GM21390 (cell line): ENCODE measurements around the gene PCNX2.

ENCODE experiments used
- ATAC-seq: cut with Tn5 transposase; IDR thresholded peaks from one replicate; pipeline ENCODE4 v1.9.1; 2021; ENCODE audit not compliant: unreplicated experiment

PCNX2 gene

DNA sequence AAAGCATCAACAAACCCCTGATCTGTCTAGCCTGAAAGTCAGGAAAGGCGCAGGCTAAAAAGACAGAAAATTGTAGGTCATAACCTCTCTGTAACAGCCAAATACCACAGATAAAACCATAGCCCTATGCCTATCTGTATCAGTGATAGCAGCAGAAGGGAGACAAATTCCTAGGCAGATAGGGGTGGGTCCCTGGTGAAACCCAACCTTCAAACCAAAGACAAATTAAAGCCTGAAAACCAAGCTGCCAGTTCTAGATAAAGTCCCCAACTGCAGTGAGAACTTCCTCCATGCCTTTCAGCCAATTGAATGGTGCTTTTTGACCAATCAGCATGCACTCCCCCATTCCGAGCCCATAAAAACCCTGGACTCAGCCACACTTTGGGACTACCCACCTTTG is 229.8 kb downstream of the PCNX2 start:
- ATAC-seq, result no peak

- no peak for ATAC-seq
Measured at GRCh38 chr1:233064988-233065387, 230.5 kb downstream of the PCNX2 start.

DNA sequence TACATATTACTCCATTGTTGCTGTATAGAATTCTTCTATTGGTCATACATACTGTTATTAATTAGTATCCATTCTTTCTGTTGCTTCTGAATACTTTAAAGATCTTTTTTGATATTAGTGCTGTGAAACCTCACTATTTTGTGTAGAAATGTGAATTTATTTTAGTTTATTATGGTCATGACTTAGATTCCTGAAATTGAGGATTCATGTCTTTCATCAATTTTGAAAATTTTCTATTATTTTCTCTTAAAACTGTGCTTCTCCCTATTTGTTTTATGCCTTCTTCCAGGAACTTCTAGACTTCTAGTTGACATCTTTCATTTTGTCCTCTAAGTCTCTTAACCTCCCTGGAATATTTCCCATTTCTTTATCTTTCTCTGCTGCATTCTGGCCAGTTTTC is 232.1 kb downstream of the PCNX2 start:
- no peak for ATAC-seq

DNA sequence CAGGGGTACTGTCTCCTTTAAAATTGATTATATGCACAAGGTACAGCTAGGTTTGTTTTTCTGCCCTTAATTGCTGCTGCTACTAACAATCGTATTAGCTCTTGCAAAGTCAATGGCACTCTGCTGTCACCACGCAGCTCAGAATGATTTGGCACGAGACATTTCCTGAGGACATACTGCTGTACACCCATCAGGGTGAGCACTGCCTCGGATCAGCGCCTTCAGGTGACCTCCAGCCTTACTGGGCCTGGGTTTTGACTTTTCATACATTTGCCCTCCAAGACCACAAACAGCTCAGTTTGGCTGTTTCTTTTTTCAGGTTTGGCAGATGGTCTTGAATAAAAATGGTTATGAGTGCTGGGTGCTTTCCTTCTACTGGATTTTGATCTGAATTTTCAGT is 234.3 kb downstream of the PCNX2 start:
- no peak for ATAC-seq

DNA sequence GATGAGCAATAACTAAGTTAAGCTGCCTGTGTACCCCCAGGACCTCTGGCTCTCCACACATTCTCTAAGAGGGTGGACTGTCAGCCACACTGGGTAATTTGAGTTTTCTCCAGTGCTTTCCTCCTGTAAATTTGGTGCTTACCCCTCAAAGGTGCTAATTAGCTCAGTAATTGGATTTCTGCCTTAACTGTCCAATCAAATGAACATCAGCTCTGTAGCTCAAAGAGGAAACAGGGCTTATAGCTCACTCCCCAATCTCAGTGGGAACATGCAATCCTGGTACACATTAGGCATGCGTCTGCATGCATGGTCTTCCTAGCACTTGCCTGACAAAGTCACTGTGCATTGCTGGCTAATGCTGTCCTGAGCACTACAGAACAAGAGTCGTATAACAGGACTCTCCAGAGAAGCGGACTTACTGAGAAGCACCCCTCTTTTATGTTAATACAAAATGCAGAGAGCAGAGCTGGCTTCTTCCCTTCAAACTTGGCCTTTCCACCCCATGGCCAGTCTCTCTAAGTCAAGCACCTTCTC is 235.0 kb downstream of the PCNX2 start:
- no peak for ATAC-seq

GRCh38 chr1:233057836-233058235 is 237.7 kb downstream of the PCNX2 start:
- no peak for ATAC-seq

DNA sequence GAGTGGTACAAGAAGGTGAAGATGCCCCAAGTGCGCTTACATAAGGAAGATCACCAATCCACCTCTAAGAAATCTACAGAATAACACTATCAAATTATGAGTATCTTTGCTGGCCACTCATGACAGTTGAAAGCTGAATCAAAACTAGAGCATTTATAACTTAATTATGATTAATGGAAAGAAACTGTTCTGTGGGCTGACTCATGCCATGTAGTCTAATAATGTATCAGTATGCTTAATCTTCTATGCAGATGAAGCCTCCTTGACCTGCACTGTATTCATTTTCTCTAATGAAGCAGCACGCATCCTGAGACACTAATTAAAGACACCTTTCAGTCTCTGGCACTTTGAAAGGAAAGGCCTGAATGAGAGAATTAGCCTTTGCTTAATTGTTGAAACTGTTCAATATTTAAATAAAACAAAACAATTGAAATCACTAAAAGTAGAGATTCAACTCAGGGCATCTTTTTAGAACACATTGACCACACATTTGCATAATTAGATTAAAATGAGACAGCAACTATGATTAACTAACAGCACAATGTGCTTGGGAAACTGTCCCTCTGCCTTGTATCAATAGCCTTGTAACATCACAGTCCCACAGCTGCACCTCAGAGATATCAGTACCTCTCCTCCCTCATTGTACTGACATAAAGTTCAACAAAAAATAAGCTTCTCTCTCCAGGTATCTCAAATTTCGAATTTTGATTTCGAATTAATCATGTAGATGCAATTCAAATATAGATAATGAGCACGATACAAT is 239.5 kb downstream of the PCNX2 start:
- ATAC-seq, result no peak

DNA sequence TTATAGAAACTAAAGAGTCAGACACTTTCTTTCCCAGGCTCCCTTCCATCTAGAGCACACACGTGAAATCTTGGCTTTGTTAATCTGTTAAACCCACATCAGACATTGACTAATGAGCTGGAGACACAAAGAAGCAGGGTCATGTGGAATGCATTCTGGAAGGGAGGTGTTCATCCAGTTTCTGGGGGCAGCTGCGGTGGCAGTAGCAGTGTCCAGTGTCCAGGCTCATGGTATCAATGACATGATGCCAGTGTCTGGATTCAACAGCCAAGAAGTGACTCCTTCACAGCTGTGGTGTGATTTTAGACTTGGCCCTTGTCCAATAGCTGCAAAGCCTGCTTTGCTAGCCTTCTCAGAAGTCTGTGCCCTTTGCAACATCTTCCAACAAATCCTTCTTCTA is 249.9 kb downstream of the PCNX2 start:
- no peak for ATAC-seq

DNA sequence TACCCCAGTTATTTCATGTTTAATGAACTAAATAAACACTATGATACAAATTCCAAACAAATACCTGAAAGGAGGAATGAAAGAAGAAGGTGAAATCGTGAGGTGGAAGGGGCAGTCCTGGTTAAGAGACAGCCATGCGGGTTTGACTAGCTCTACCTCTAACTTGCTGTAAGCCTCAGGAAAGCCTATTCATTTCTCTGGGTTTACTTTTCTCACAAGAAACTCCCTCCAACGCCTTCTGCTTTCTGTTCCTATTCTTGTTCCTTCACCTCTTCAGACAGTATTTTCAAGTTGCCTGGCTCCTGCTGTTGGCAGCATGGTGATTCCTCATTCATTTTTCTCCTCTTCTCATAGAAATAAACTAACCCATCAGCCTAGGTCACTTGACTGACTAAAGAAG is 252.7 kb downstream of the PCNX2 start:
- ATAC-seq, result no peak

- ATAC-seq, result no peak
Measured at GRCh38 chr1:233040494-233040893, 255.0 kb downstream of the PCNX2 start.

DNA sequence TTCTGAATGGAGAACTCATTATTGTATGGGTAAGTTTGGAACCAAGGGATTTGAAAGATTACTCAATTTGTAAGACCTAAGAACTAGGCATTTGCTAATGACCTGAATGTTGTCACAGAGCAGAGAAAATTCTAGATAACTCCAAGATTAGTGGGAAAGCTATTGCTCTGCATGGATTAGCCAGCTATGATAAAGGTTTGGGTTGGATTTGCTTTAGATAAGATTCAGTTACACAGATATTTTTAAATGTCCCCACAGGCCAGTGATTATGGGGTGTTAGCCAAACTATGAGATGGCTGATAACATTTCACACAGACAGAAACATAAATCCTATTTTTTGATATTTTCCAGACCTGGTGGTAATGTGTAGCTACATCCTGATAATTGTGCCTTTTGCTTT is 256.9 kb downstream of the PCNX2 start:
- no peak for ATAC-seq

DNA sequence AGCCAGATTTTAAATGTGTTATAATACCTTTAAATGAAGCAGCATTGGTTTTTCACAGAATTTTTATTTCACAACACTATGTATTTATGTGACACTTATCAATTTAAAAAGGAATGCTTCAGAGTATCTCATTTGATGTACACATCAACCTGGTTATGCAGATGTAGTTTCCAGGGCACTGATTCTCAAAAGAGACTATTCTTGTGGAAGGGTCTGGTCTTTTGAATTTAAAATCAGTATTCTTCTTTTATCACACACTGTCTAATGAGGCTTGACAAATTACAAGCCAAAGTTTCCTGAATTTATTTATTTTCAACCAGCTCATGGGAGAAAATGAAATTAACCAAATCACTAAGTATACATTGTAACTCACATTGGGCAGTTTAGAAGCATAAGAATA is 257.7 kb downstream of the PCNX2 start:
- no peak for ATAC-seq

DNA sequence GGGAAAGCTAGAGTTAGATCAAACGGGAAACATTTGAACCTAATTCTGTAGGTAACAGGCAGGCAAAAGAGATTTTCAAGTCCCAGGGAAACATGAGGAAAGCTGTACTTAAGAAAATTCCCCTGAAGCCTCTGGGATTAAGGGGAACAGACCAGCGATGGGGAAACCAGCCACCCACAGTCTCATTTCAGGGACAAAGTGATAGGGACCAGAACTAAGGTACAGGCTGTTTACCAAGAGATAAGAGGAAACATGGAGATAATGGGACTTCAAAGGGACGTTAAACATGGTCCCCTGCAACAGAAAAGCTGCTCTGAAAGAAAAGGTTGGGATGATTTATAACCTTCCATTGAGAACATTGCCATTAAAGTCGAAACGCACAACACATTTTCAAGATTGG is 260.7 kb downstream of the PCNX2 start:
- ATAC-seq, result no peak

DNA sequence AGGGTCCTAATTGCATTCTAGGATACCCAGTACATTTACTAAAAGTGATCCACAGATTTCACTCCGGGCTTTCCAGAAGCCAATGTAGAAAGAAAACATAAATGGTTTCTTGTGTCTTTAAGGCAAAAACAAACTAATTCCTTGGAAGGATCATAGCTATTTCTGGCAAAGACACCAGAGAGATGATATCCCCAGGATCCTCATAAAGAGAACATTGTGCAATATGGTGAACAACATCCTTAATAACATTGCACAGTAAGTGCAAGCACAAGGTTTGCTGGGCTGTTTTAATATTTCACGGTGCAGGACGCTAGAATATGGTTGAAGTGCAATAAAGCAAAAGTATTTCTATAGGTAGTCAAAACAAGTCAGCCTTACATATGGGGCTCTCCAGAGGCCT is 262.2 kb downstream of the PCNX2 start:
- no peak for ATAC-seq

GRCh38 chr1:233032916-233033315 is 262.6 kb downstream of the PCNX2 start:
- no peak for ATAC-seq

DNA sequence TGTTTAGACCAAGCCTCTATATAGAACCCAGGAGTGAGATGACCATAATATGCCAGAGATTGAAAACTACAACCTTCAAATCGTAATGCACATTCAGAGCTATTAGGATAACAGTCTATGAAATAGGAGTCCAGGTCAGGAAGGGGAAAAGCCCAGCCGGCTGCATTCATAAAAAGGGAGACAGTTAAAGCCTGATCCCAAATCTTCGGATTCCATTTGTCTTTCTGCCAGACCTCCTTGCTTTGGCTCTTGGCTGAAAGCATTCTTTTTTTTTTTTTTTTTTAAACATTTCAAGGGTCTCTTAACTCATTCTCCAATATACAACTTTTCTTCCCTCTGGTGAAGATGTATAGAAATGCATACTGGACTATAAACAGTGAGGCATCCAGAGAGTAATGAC is 264.0 kb downstream of the PCNX2 start:
- no peak for ATAC-seq

DNA sequence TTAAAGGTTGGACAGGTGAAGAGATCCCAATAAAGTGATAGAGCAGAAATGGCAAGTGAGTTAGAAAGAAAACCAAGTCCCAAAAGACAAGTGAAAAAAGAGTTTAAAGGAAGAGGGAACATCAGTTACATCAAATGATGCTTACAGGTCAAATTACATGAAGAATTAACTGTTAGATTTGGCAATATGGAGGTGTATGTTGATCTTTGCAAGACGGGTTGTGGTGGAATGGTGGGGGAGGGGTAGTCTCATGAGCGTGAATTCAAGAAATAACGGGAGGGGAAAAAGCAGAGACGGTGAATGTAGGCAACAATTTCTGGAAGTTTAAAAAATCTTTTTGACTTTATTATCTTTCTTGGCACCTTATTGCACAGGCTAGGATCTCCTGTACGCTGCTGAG is 268.5 kb downstream of the PCNX2 start:
- no peak for ATAC-seq

- ATAC-seq, result no peak
Measured at GRCh38 chr1:233025567-233025966, 270.0 kb downstream of the PCNX2 start.

DNA sequence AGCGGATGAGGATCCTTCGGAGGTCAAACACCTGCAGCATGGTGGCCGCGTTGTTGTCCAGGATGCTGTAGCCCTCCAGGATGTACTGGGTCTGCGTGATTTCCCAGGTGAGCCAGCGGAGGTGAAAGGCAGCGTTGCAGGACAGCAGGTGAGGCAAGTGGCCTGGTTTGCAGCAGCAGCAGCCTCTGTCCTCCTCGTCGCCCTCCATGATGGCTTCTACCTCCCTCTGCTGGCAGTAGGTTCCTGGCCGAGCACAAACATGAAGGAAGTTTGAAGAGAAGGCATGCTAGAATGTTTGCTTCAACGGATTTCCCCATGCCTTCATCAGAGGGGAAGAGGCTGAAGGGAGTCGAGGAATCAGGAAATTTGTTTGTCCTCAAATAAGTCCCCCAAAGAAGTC is 270.4 kb downstream of the PCNX2 start:
- no peak for ATAC-seq

DNA sequence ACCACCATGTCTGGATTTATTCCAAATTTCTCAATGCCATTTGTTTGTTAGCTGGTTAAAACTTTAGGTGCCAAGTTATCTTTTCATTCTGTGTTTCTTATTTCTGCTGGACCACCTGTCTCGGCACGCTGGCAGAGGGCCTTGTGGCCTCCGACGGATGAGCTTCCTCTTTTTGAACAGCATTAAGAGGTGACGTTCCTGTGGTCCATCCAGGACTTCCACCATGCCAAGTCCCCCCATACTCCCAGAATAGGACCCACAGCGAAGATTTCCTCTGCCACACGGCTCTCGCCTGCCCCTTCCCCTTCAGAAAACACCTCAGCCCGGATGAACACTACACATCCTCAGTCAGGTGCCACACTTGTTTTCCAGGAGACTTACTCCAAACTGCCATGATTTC is 271.3 kb downstream of the PCNX2 start:
- ATAC-seq, result no peak

- no peak for ATAC-seq
Measured at GRCh38 chr1:233022246-233022645, 273.3 kb downstream of the PCNX2 start.

DNA sequence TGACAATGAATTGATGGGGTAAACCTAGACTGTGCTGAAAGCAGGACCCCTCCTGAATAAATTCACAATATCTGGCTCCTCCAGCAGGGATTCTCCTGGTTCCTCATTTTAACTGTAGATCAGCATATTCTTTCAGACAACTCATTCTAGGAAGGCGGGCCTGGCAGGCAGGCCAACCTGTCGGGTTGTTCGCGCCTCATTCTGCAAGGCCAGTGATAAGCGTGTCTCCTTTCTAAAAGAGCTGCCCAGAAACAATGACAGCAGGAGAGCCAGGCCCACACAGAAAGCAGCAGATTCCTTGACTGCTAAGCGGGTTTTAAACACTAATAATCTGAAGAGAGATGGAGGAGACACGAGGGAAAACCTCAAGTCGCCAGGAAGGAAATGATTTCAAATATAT is 275.1 kb downstream of the PCNX2 start:
- ATAC-seq, result no peak

- ATAC-seq, result no peak
Measured at GRCh38 chr1:233019778-233020325, 275.7 kb downstream of the PCNX2 start.
